GM13976 (cell line): ENCODE results near the gene RBP3.

Experiments
- DNase-seq: peaks from one replicate; pipeline ENCODE4 v3.0.0; 2012; ENCODE audit warnings: low spot score
- in situ Hi-C: fragments of 300-500 bp; cut with MboI; formaldehyde crosslinking; loops from one replicate; pipeline ENCODE4 v1.12.0; 2022; ENCODE audit warnings: low sequenced_read_pairs, mixed read lengths, inconsistent platforms; ENCODE audit not compliant: unreplicated experiment
- TF ChIP-seq, protein P1 (sequence below): IDR thresholded peaks from 2 replicates; pipeline ENCODE4 v1.5.1; 2012; ENCODE audit warnings: borderline replicate concordance, mild to moderate bottlenecking; ENCODE audit not compliant: insufficient read depth; ENCODE audit errors: extremely low read depth, missing control alignments, control extremely low read depth

RBP3 gene

DNA sequence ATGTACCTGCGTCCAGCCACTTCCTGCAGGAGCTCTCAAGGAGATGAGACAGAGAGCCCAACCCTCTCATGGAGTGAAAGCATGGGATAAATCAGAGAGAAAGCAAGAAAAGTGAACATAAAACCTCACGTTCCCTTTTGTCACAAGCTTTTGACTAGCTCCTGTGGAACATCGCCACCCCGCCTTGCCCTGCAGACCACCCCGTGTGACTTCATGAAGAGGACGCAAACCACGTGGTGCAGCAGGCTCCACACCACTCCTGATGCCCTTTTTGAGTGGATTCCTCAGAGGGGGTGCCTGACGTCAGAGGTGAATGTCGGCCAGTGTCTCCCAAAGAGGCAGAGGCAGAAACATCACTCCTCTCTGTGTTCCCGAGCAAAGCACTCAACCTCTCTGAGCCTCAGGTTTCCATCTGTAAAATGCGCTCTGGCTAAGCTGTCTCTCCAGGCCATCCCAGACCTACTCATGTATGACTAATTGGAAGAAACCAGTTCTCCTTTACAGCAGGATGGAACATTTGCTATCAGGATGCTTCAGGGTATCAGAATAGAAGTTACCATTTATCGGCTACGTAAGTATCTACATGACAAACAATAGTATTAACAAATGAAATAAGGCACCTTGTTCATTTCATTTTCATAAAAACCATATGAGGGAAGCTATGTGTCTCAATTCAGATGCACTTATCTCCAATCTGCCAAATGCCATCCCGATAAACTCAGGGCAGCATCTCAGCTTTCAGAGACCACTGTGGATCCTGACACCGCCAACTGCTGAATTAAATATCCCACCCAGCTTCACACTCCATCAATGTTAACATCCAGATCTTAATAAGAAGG lies 30.7 kb downstream of the RBP3 start:
- in situ Hi-C loops, result no loop called here
- DNase-seq, result peak; percentile 6
- TF ChIP-seq, protein P1, sequence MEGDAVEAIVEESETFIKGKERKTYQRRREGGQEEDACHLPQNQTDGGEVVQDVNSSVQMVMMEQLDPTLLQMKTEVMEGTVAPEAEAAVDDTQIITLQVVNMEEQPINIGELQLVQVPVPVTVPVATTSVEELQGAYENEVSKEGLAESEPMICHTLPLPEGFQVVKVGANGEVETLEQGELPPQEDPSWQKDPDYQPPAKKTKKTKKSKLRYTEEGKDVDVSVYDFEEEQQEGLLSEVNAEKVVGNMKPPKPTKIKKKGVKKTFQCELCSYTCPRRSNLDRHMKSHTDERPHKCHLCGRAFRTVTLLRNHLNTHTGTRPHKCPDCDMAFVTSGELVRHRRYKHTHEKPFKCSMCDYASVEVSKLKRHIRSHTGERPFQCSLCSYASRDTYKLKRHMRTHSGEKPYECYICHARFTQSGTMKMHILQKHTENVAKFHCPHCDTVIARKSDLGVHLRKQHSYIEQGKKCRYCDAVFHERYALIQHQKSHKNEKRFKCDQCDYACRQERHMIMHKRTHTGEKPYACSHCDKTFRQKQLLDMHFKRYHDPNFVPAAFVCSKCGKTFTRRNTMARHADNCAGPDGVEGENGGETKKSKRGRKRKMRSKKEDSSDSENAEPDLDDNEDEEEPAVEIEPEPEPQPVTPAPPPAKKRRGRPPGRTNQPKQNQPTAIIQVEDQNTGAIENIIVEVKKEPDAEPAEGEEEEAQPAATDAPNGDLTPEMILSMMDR, result no peak

DNA sequence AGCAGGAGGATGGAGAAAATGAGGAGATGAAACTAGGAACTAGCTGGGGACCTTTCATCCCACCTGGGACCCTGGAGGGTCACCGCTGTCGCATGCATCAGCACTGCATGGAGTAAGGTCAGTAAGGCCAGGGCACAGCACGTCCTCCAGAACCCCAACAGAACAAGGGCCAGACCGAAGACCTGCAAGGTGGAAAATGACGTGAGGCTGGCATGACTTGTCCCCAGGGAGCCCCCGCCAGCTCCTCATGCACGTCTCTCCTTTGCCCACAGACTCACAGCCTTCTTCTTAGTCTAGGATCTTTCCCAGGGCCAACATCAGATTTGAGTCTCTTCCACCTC lies 31.3 kb downstream of the RBP3 start:
- in situ Hi-C loops, result no loop called here
- TF ChIP-seq, protein P1, result no peak
- DNase-seq, result peak; percentile 9

DNA sequence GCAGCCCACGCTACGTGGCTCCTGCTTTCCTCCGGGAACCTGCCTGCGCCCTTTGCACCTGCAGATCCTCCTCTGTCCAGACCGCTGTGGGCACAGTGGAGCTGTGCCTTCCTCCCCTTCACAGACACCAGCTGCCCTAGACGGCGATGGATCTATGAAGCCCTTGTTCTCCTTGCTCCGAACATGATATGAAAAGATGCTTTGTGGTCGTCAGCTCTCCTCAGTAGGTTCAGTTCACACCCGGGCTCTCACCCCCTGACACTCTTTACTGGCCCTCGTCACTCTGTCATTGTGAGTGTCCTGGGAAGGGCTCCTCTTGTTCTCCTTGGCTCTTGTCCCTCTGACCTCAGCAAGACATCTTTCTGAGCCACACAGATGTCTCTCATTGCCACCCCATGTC lies 31.7 kb downstream of the RBP3 start:
- in situ Hi-C loops, result loop anchor here (5.0 to 10.0 kb wide), 2 partner anchors 1095 to 1273 kb away; partner anchors contain the start of gene ANTXRL
- TF ChIP-seq, protein P1, result no peak
- DNase-seq, result peak; percentile 18

DNA sequence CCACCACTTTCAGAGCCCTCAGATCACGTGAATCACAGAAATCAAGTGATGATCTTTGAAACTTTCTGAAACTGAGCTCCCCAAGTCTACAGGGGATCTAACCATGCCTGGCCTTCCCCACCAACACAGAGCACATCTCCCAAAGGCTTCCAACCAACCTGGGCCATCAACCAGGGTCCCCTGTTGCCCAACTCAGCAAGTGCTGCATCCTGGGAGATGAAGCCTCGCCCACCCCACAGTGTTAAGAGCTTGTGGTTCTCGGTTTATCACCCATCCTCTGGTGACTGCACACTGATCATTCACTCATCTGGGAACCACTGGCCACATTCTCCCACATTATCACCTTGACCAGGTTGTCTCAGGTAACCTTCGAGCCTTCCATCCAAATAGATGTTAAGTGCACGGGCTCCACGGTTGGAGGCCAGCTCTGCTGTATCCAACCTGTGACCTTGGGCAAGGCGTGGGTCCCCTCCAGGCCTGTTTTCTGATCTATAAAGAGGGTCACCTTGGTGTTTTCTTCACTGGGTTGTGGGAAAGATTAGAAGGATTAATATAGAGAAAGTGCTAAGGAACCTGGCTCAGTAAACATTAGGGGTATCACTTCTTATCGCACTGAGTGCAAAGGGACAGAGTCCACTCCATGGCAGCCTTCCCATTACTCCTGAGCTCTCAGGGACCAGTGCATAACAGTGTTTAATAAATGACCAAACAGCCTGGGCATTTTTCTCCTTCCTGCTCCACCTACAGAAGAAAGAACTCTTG lies 32.4 kb downstream of the RBP3 start:
- in situ Hi-C loops, result loop anchor here (5.0 to 10.0 kb wide), 2 partner anchors 1096 to 1273 kb away; partner anchors contain the start of gene ANTXRL
- peak; percentile 7 for DNase-seq
- TF ChIP-seq, protein P1, result no peak

DNA sequence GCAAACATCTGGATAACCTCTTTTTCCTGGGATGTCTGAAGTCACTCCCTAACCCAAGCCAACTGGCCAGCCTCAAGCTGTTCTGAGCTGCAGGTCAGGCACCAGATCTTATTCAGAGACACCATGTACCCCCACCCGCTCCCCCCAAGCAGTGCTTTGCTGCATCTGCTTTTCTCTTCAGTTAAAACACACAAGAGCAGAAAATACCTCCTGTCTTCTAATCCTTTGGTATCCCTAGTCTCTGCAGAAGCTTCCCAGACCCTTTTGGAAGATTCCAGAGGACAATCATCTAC lies 32.9 kb downstream of the RBP3 start:
- DNase-seq, result peak; percentile 6
- TF ChIP-seq, protein P1, result no peak
- in situ Hi-C loops, result loop anchor here (5.0 to 10.0 kb wide), 2 partner anchors 1096 to 1274 kb away; partner anchors contain the start of gene ANTXRL

DNA sequence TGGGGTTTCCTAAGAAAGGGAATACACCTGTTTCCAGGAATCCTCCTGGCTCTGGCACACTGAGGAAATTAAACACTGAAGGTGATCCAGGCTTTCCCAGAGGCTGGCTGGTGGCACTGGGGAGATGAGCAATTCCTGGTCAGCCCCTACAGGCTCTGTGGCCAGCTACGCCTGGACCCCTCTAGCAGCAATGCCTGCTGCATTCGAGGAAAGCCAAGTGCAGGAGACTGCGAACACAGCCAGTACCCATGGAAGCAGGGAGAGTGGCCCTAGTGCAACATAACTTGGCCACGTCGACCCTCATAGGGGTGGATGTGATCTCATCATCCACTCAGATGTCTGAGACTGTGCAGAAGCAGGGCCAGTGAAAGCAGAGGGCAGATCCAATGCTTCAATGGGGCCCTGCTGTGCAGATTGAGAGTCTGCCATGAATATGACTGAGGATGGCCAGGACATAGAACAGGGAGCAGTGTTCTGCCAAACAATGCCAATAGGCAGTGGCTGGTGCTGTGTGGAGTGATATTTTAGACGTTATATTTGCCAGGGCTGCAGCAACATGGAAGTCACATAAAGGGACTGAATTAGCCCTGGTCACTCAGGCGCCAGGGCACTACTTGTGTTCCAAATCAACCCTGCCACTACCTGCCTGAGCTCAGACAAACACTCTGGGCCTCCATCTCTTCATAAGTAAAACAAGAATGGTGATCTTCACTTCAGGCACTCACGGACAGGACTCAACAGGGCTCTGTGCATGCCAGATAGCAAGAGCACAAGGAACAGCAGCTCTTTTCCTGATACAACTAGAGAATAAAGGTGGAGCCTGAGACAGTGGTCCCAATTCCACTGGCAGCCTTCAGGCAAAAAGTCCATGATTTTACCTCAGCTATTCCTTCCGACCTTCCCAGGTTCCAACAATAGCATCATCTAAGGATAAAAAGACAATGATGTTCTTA lies 33.5 kb downstream of the RBP3 start:
- TF ChIP-seq, protein P1, result no peak
- peak; percentile 6 for DNase-seq
- in situ Hi-C loops, result loop anchor here (5.0 to 10.0 kb wide), 2 partner anchors 1097 to 1274 kb away; partner anchors contain the start of gene ANTXRL
